ENCODE measurements around the gene RHOA. TPM values are rescaled to one million over a fixed set of nuclear protein-coding genes. Genes with fewer than 3 reads are reported as not detected.

The RHOA gene
- total RNA-seq, 1 donor from 2014 or later: 574 TPM

DNA sequence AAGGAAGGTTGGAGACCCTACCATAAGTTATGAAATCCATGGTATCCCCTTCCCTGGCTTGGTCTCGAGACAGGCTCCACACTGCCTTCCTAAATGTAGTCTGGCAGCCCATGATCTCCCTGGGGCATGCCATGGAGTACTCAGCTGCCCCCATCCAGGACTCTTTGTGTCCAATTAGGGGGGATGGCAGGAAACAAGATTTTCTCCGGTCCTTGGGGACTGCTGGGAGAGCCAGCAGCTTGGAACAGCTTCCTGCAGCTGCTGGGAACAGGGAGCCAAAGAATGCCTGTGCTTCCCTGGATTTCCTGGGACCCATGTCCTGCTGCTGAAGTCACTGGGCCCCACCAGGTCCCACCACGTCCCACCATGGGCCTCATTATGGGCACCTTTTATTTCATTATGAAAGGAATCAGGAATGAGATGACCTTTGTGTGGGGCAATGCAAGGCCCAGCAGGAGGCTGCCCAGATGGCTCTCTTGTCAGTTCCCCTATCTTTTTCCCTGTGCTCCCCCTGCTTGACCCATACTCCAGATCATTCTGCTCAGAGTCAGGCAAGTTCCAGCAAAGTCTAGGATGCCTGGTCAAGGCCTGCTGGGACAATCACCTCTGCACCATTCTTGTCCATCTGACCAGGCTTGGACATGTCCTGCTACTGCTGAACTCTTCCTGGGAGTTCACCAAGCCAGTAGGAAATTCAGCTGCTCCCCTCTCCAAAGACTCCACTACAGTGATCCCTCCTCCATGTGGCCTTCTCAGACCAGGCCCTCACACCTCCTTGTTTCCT, 43.3 kb upstream of the RHOA start:
- Mint-ChIP-seq H3K27ac (ENCODE audit: unreplicated experiment) (no peak overlapping the region), H3K27me3 (ENCODE audit: unreplicated experiment) (no peaks in the 10 kb centered on the region), H3K9me3 (ENCODE audit: unreplicated experiment) (no peaks in the 10 kb centered on the region), H3K4me1 (ENCODE audit: unreplicated experiment) (peaks cover 16% of the 10 kb centered on the region), H3K4me3 (ENCODE audit: unreplicated experiment) (no peak overlapping the region), H3K36me3 (ENCODE audit: unreplicated experiment) (no peaks in the 10 kb centered on the region)
- DNase-seq (ENCODE audit: extremely low spot score, unreplicated experiment): no peak
- TF ChIP-seq, protein P1, sequence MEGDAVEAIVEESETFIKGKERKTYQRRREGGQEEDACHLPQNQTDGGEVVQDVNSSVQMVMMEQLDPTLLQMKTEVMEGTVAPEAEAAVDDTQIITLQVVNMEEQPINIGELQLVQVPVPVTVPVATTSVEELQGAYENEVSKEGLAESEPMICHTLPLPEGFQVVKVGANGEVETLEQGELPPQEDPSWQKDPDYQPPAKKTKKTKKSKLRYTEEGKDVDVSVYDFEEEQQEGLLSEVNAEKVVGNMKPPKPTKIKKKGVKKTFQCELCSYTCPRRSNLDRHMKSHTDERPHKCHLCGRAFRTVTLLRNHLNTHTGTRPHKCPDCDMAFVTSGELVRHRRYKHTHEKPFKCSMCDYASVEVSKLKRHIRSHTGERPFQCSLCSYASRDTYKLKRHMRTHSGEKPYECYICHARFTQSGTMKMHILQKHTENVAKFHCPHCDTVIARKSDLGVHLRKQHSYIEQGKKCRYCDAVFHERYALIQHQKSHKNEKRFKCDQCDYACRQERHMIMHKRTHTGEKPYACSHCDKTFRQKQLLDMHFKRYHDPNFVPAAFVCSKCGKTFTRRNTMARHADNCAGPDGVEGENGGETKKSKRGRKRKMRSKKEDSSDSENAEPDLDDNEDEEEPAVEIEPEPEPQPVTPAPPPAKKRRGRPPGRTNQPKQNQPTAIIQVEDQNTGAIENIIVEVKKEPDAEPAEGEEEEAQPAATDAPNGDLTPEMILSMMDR (IDR thresholded peaks at IDR 0.05): no peak

DNA sequence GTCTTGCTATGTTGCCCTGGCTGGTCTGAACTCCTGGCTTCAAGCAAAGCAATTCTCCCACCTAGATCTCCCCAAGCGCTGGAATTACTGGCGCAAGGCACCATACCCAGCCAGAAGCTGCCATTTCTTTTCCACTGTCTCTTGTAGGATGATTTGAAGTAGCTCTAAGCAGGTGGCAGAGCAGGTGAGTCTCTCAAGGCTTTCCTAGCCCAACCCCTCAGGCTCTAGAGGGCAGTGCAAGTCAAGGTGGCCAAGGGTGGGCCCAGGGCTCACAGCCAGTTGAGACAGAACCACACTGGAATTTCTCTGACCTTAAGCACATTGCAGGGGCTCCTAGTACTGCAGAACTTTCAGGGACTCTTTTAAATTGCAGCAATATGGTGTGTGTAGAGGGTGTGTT, 42.7 kb upstream of the RHOA start:
- Mint-ChIP-seq H3K27me3 (ENCODE audit: unreplicated experiment) (no peaks in the 10 kb centered on the region), H3K4me1 (ENCODE audit: unreplicated experiment) (peaks cover 16% of the 10 kb centered on the region), H3K4me3 (ENCODE audit: unreplicated experiment) (no peak overlapping the region), H3K9me3 (ENCODE audit: unreplicated experiment) (no peaks in the 10 kb centered on the region), H3K27ac (ENCODE audit: unreplicated experiment) (no peak overlapping the region), H3K36me3 (ENCODE audit: unreplicated experiment) (no peaks in the 10 kb centered on the region)
- TF ChIP-seq, protein P1 (IDR thresholded peaks at IDR 0.05): peak; percentile 14
- DNase-seq (ENCODE audit: extremely low spot score, unreplicated experiment): no peak

DNA sequence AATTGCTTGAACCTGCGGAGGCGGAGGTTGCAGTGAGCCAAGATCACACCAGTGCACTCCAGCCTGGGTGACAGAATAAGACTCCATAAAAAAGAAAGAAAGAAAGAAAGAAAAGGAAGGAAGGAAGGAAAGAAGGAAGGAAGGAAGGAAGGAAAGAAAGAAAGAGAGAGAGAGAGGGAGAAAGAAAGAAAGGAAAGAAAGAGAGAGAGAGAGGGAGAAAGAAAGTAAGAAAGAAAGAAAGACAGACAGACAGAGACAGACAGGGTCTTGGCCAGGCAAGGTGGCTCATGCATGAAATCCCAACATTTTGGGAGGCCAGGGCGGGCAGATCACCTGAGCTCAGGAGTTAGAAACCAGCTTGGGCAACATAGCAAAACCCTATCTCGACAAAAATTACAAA, 41.8 kb upstream of the RHOA start:
- H3K36me3 Mint-ChIP-seq (ENCODE audit: unreplicated experiment): no peaks in the 10 kb centered on the region
- H3K9me3 Mint-ChIP-seq (ENCODE audit: unreplicated experiment): no peaks in the 10 kb centered on the region
- DNase-seq (ENCODE audit: extremely low spot score, unreplicated experiment): no peak
- no peak overlapping the region for H3K4me3 Mint-ChIP-seq (ENCODE audit: unreplicated experiment)
- H3K4me1 Mint-ChIP-seq (ENCODE audit: unreplicated experiment): peaks cover 15% of the 10 kb centered on the region
- TF ChIP-seq, protein P1 (IDR thresholded peaks at IDR 0.05): no peak
- no peak overlapping the region for H3K27ac Mint-ChIP-seq (ENCODE audit: unreplicated experiment)
- H3K27me3 Mint-ChIP-seq (ENCODE audit: unreplicated experiment): no peaks in the 10 kb centered on the region

DNA sequence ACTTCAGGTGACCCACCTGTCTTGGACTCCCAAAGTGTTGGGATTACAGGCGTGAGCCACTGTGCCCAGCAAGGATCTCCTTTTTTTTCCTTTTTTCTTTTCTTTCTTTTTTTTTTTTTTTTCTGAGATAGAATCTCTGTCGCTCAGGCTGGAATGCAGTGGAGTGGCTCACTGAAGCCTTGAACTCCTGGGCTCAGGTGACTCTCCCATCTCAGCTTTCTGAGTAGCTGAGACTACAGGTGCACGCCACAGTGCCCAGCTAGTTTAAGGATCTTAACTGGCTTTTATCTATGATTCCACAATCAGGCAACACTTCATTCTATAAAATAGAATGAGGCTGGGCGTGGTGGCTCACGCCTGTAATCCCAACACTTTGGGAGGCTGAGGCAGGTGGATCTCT, 33.6 kb upstream of the RHOA start:
- H3K9me3 Mint-ChIP-seq (ENCODE audit: unreplicated experiment): no peaks in the 10 kb centered on the region
- no peaks in the 10 kb centered on the region for H3K27me3 Mint-ChIP-seq (ENCODE audit: unreplicated experiment)
- no peaks in the 10 kb centered on the region for H3K36me3 Mint-ChIP-seq (ENCODE audit: unreplicated experiment)
- H3K4me1 Mint-ChIP-seq (ENCODE audit: unreplicated experiment): peaks cover 19% of the 10 kb centered on the region
- DNase-seq (ENCODE audit: extremely low spot score, unreplicated experiment): no peak
- peak overlapping the region; percentile 34 for H3K27ac Mint-ChIP-seq (ENCODE audit: unreplicated experiment)
- no peak overlapping the region for H3K4me3 Mint-ChIP-seq (ENCODE audit: unreplicated experiment)
- TF ChIP-seq, protein P1 (IDR thresholded peaks at IDR 0.05): no peak

DNA sequence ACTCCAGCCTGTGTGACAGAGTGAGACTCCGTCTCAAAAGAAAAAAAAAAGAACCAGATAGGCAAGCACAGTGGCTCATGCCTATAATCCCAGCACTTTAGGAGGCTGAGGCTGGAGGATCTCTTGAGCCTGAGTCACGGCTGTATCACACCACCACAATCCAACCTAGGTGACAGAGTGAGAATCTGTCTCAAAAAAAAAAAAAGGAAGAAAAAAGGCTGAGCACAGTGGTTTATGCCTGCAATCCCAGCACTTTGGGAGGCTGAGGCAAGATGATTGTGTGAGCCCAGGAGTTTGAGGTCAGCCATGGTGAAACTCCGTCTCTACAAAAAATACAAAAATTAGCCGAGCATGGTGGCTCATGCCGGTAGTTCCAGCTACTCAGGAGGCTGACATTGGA, 23.0 kb upstream of the RHOA start:
- Mint-ChIP-seq H3K36me3 (ENCODE audit: unreplicated experiment) (no peaks in the 10 kb centered on the region), H3K27ac (ENCODE audit: unreplicated experiment) (no peak overlapping the region), H3K9me3 (ENCODE audit: unreplicated experiment) (no peaks in the 10 kb centered on the region), H3K4me1 (ENCODE audit: unreplicated experiment) (peaks cover 3% of the 10 kb centered on the region), H3K27me3 (ENCODE audit: unreplicated experiment) (no peaks in the 10 kb centered on the region), H3K4me3 (ENCODE audit: unreplicated experiment) (no peak overlapping the region)
- TF ChIP-seq, protein P1 (IDR thresholded peaks at IDR 0.05): no peak
- no peak for DNase-seq (ENCODE audit: extremely low spot score, unreplicated experiment)

All from osteocyte (in vitro differentiated cells).